H1 (cell line): ENCODE measurements around the gene RIPPLY3. TPM values are rescaled to one million over a fixed set of nuclear protein-coding genes. Genes with fewer than 3 reads are reported as not detected.
A peak's percentile ranks its signal among the peaks of the same experiment; 100 is the strongest.

Experiments used
- CTCF ChIA-PET: fragments of 300-600 bp; sonication (Branson Sonifier 250); formaldehyde crosslinking; loops from one replicate; lab custom pipeline; 2021; ENCODE audit not compliant: partially characterized antibody; lab: Charles Lee
- POLR2A ChIA-PET: fragments of 300-600 bp; sonication (Branson Sonifier 250); formaldehyde crosslinking; loops from one replicate; lab custom pipeline; 2021; ENCODE audit warnings: inconsistent platforms; ENCODE audit not compliant: partially characterized antibody; lab: Charles Lee
- DNase-seq, 2 experiments: peaks; one replicate each; pipeline versions ENCODE4 v3.0.0 to v3.0.0-alpha.2; 2010 to 2022; ENCODE audit warnings: low spot score in 2 of 2, low read depth in 1 of 2, mixed read lengths in 1 of 2
- FAIRE-seq: peaks from 2 replicates; lab custom pipeline; 2011; peaks lifted over from hg19 to GRCh38; lab: Jason Lieb, UNC
- H2AFZ ChIP-seq: 2 replicates; pipeline ENCODE4 v1.8.1; 2012; ENCODE audit warnings: low read length, inconsistent platforms
- H2AK5ac ChIP-seq: 2 replicates; pipeline ENCODE4 v1.6.1; 2013; ENCODE audit warnings: low read depth, low read length
- H2BK120ac ChIP-seq: replicated peaks from 2 replicates; pipeline ENCODE3; 2013; ENCODE audit warnings: low read depth, low read length, inconsistent platforms
- H2BK12ac ChIP-seq: 2 replicates; pipeline ENCODE4 v1.6.1; 2013; ENCODE audit warnings: low read depth, low read length
- H2BK15ac ChIP-seq: 2 replicates; pipeline ENCODE4 v1.6.1; 2013; ENCODE audit warnings: low read length
- H2BK20ac ChIP-seq: 2 replicates; pipeline ENCODE4 v1.6.1; 2013; ENCODE audit warnings: low read length
- H2BK5ac ChIP-seq: 2 replicates; pipeline ENCODE4 v1.6.1; 2013; ENCODE audit warnings: low read depth, low read length
- H3K14ac ChIP-seq: 2 replicates; pipeline ENCODE4 v1.6.1; 2013; ENCODE audit warnings: inconsistent platforms; ENCODE audit not compliant: insufficient read length
- H3K18ac ChIP-seq: 2 replicates; pipeline ENCODE4 v1.6.1; 2013; ENCODE audit warnings: low read length; ENCODE audit errors: extremely low read depth
- H3K23ac ChIP-seq: 2 replicates; pipeline ENCODE4 v1.6.1; 2013; ENCODE audit warnings: inconsistent platforms; ENCODE audit not compliant: insufficient read length
- H3K23me2 ChIP-seq: 2 replicates; pipeline ENCODE4 v1.6.1; 2013; ENCODE audit warnings: low read depth, low read length
- H3K27ac ChIP-seq: 2 replicates; pipeline ENCODE4 v1.6.1; 2011; ENCODE audit warnings: low read depth, low read length, inconsistent platforms
- H3K27me3 ChIP-seq, 4 experiments: replicated peaks in 1 of 4; 1 replicate in 1 of 4; 2 replicates in 3 of 4; pipeline versions ENCODE4 v1.6.1 to v1.8.1; 2011 to 2013; ENCODE audit warnings: low read length in 3 of 4, mild to moderate bottlenecking in 3 of 4, inconsistent platforms in 2 of 4, mixed read lengths in 2 of 4, moderate library complexity in 1 of 4; ENCODE audit not compliant: control insufficient read depth in 3 of 4, insufficient read depth in 3 of 4; ENCODE audit errors: extremely low read depth in 1 of 4
- H3K36me3 ChIP-seq, 4 experiments: 2 replicates each; pipeline versions ENCODE4 v1.6.1 to v1.8.1; 2011 to 2013; ENCODE audit warnings: mild to moderate bottlenecking in 4 of 4, low read length in 3 of 4, moderate library complexity in 2 of 4, control low read depth in 1 of 4, inconsistent platforms in 1 of 4; ENCODE audit not compliant: insufficient read depth in 4 of 4, control insufficient read depth in 2 of 4
- H3K4ac ChIP-seq: replicated peaks from 2 replicates; pipeline ENCODE3; 2013; ENCODE audit warnings: low read length, low read depth, mixed read lengths, inconsistent platforms; ENCODE audit not compliant: insufficient read length
- H3K4me1 ChIP-seq, 4 experiments: replicated peaks in 1 of 4; 1 replicate in 1 of 4; 2 replicates in 3 of 4; pipeline versions ENCODE4 v1.6.1 to v1.8.1; 2011 to 2013; ENCODE audit warnings: low read length in 3 of 4, inconsistent platforms in 2 of 4, mixed read lengths in 1 of 4; ENCODE audit not compliant: insufficient read depth in 4 of 4, control insufficient read depth in 3 of 4
- H3K4me2 ChIP-seq, 2 experiments: 2 replicates each; pipeline versions ENCODE4 v1.6.1 to v1.8.1; 2011 to 2013; ENCODE audit warnings: low read depth in 2 of 2, low read length in 2 of 2, control low read depth in 1 of 2, inconsistent platforms in 1 of 2, mild to moderate bottlenecking in 1 of 2; ENCODE audit not compliant: insufficient read depth in 1 of 2
- H3K4me3 ChIP-seq, 4 experiments: fragments of 200-600, 300-600 bp in 1 of 4; sonication (generic), shearing (Covaris generic), sonication (Bioruptor Twin) in 1 of 4; 2 replicates each; pipeline versions ENCODE4 v1.5.1 to v1.8.1; 2011 to 2016; ENCODE audit warnings: low read length in 4 of 4, low read depth in 3 of 4, control low read depth in 2 of 4, inconsistent platforms in 2 of 4, mild to moderate bottlenecking in 2 of 4, mixed read lengths in 1 of 4, moderate library complexity in 1 of 4; ENCODE audit not compliant: insufficient read depth in 2 of 4; ENCODE audit errors: extremely low read depth in 1 of 4
- H3K56ac ChIP-seq: replicated peaks from 2 replicates; pipeline ENCODE3; 2013; ENCODE audit warnings: low read depth, mild to moderate bottlenecking, mixed read lengths, low read length, inconsistent platforms; ENCODE audit not compliant: insufficient read length
- H3K79me1 ChIP-seq: 2 replicates; pipeline ENCODE4 v1.6.1; 2013; ENCODE audit warnings: low read depth, low read length, control low read depth
- H3K79me2 ChIP-seq, 2 experiments: 2 replicates each; pipeline versions ENCODE4 v1.6.1 to v1.8.1; 2012 to 2013; ENCODE audit warnings: low read length in 2 of 2, mild to moderate bottlenecking in 2 of 2, inconsistent platforms in 1 of 2; ENCODE audit not compliant: insufficient read depth in 2 of 2, control insufficient read depth in 1 of 2
- H3K9ac ChIP-seq, 4 experiments: replicated peaks in 1 of 4; 1 replicate in 1 of 4; 2 replicates in 3 of 4; pipeline versions ENCODE4 v1.6.1 to v1.8.1; 2011 to 2013; ENCODE audit warnings: low read depth in 3 of 4, low read length in 3 of 4, control low read depth in 2 of 4, mild to moderate bottlenecking in 2 of 4, moderate library complexity in 2 of 4, inconsistent platforms in 1 of 4; ENCODE audit errors: extremely low read depth in 1 of 4
- H3K9me3 ChIP-seq, 2 experiments: 2 replicates each; pipeline versions ENCODE4 v1.6.1 to v1.8.1; 2012 to 2013; ENCODE audit warnings: mild to moderate bottlenecking in 2 of 2, moderate library complexity in 2 of 2, control low read depth in 1 of 2, inconsistent platforms in 1 of 2, low read depth in 1 of 2, low read length in 1 of 2, mixed read lengths in 1 of 2; ENCODE audit not compliant: insufficient read depth in 2 of 2
- H4K20me1 ChIP-seq, 2 experiments: replicated peaks in 1 of 2; 2 replicates each; pipeline versions ENCODE3 to v1.8.1; 2011 to 2013; ENCODE audit warnings: inconsistent platforms in 2 of 2, low read length in 2 of 2, mild to moderate bottlenecking in 1 of 2; ENCODE audit not compliant: insufficient read depth in 2 of 2, control insufficient read depth in 1 of 2
- H4K5ac ChIP-seq: 2 replicates; pipeline ENCODE4 v1.6.1; 2013; ENCODE audit warnings: low read length, low read depth, mixed read lengths, inconsistent platforms; ENCODE audit not compliant: insufficient read length
- H4K8ac ChIP-seq: 2 replicates; pipeline ENCODE4 v1.8.0; 2013; ENCODE audit warnings: mild to moderate bottlenecking, moderate library complexity, low read length, inconsistent platforms; ENCODE audit not compliant: insufficient read depth; ENCODE audit errors: extremely low read depth
- H4K91ac ChIP-seq: replicated peaks from 2 replicates; pipeline ENCODE3; 2013; ENCODE audit warnings: low read length, mixed read lengths, inconsistent platforms; ENCODE audit not compliant: insufficient read length
- ATF3 ChIP-seq: IDR thresholded peaks from 2 replicates; pipeline ENCODE4 v1.6.1; 2011; ENCODE audit warnings: low read depth, mild to moderate bottlenecking, low read length; ENCODE audit not compliant: insufficient read depth
- EP300 ChIP-seq, 2 experiments: IDR thresholded peaks; 1 replicate in 1 of 2; 2 replicates in 1 of 2; pipeline ENCODE4 v1.6.1; 2011 to 2012; ENCODE audit warnings: low read depth in 2 of 2, low read length in 2 of 2, mild to moderate bottlenecking in 2 of 2, borderline replicate concordance in 1 of 2, inconsistent platforms in 1 of 2, moderate library complexity in 1 of 2
- FOSL1 ChIP-seq: IDR thresholded peaks from 2 replicates; pipeline ENCODE4 v1.6.1; 2011; ENCODE audit warnings: mild to moderate bottlenecking, low read depth, low read length, moderate library complexity; ENCODE audit not compliant: insufficient read depth
- JUND ChIP-seq: IDR thresholded peaks from 2 replicates; pipeline ENCODE4 v1.6.1; 2011; ENCODE audit warnings: mild to moderate bottlenecking, improper control_type of control experiment, low read length
- NANOG ChIP-seq: IDR thresholded peaks from 2 replicates; pipeline ENCODE4 v1.6.1; 2011; ENCODE audit warnings: low read length, low read depth, mild to moderate bottlenecking, inconsistent platforms; ENCODE audit not compliant: insufficient read depth, poor library complexity, severe bottlenecking
- POLR2AphosphoS5 ChIP-seq: IDR thresholded peaks from 2 replicates; pipeline ENCODE4 v1.6.1; 2011; ENCODE audit warnings: low read depth, low read length
- RNF2 ChIP-seq: fragments of 200-900, 300-1000 bp; sonication (generic); IDR thresholded peaks from 2 replicates; pipeline ENCODE4 v1.7.1; 2016; ENCODE audit warnings: borderline replicate concordance, low read depth, mild to moderate bottlenecking, antibody characterized with exemption, low read length; ENCODE audit not compliant: poor library complexity, severe bottlenecking; ENCODE audit errors: missing control alignments
- SIN3A ChIP-seq, 2 experiments: IDR thresholded peaks in 1 of 2; conservative IDR thresholded peaks in 1 of 2; 2 replicates each; pipeline ENCODE4 v1.6.1; 2011 to 2012; ENCODE audit warnings: low read length in 2 of 2, improper control_type of control experiment in 1 of 2, low read depth in 1 of 2, mild to moderate bottlenecking in 1 of 2
- SP1 ChIP-seq: IDR thresholded peaks from 2 replicates; pipeline ENCODE4 v1.6.1; 2011; ENCODE audit warnings: low read depth, low read length
- SP4 ChIP-seq: IDR thresholded peaks from 2 replicates; pipeline ENCODE4 v1.6.1; 2012; ENCODE audit warnings: low read length, inconsistent platforms
- SUZ12 ChIP-seq: fragments of 200-600 bp; sonication (generic); IDR thresholded peaks from 2 replicates; pipeline ENCODE4 v1.6.1; 2012; ENCODE audit warnings: mild to moderate bottlenecking, inconsistent platforms, low read length, moderate library complexity, mixed read lengths
- YY1 ChIP-seq: IDR thresholded peaks from 2 replicates; pipeline ENCODE4 v1.6.1; 2011; ENCODE audit warnings: low read depth, mild to moderate bottlenecking, low read length
- WGBS, 2 experiments: shearing (Covaris generic) in 1 of 2; methylation state at CpG; one replicate each; pipeline versions ENCODE4 v1.1.6 to v1.1.7; 2013 to 2015; ENCODE audit warnings: low lambda C conversion rate in 2 of 2, mixed read lengths in 2 of 2, inconsistent platforms in 1 of 2, low coverage in 1 of 2, missing lambda C conversion rate in 1 of 2; ENCODE audit not compliant: insufficient replicate concordance in 2 of 2, insufficient coverage in 1 of 2, insufficient read length in 1 of 2; ENCODE audit errors: extremely low coverage in 1 of 2, missing lambda C conversion rate in 1 of 2; 5-methylcytosine and 5-hydroxymethylcytosine counted together
- polyA plus RNA-seq, 7 experiments: library from polyadenylated mRNA; depleted of rRNA in 3 of 7; stranded (reverse) in 5 of 7; unstranded in 2 of 7; fragments of >200 nt in 5 of 7; fragments of 200-250 nt in 2 of 7; gene quantifications; 1 replicate in 5 of 7; 2 replicates in 1 of 7; 4 replicates in 1 of 7; pipeline versions ENCODE4 v1.2.1 to v1.2.3, GENCODE V29; 2011 to 2013; ENCODE audit warnings: missing spikeins in 2 of 7, mixed read lengths in 2 of 7
- total RNA-seq: library from RNA; stranded (reverse); fragmentation: NEBNext Ultra II Directional; extraction: Animal tissue kit (Norgen Biotek cat#: 25700); gene quantifications from 2 replicates; pipeline ENCODE4 v1.2.1, GENCODE V29; 2021

RIPPLY3 gene
- total and polyA plus RNA-seq, 2 of the 8 experiments (the other 6 are each of a cell fraction or from before 2014, with no cell fraction given), result 2.0 to 2.2 TPM

- no peaks in the 10 kb centered on the region for H3K79me1 ChIP-seq
- WGBS, 2 experiments, result 71% methylated on average over 1 of the region's 1 CpG; no CpG with 5 or more reads in 1 of the 2 experiments
- H3K23me2 ChIP-seq, result no peaks in the 10 kb centered on the region
- ChIA-PET POLR2A (no interaction called here), CTCF (interaction anchor here (0.9 to 2.6 kb wide), 3 partner anchors 46 to 50 kb away, joined by 3 to 7 read pairs (median 6); no protein-coding TSS in a partner anchor)
- H3K9ac ChIP-seq, result no peak overlapping the region; a peak in 1 of 7 replicates
- no peak overlapping the region for H4K5ac ChIP-seq
- no peak overlapping the region for H3K14ac ChIP-seq
- H3K9me3 ChIP-seq, result peaks cover 0 to 3% of the 10 kb centered on the region in 2 experiments; a peak in 1 of 4 replicates
- no peak overlapping the region for H4K8ac ChIP-seq
- H3K79me2 ChIP-seq, result no peaks in the 10 kb centered on the region
- no peak overlapping the region for H2BK5ac ChIP-seq
- H2BK20ac ChIP-seq, result no peak overlapping the region
- no peak overlapping the region for H3K4me3 ChIP-seq
- no peak overlapping the region for H2BK12ac ChIP-seq
- H4K91ac ChIP-seq, result no peak overlapping the region
- H3K27ac ChIP-seq, result no peak overlapping the region
- DNase-seq, result peak in 1 of 2 experiments; percentile 43
- H2BK15ac ChIP-seq, result no peak overlapping the region
- peak overlapping the region; percentile 1 to 52; a peak in 2 of 4 replicates for H3K4me2 ChIP-seq
- H3K4me1 ChIP-seq, result peaks cover 5 to 13% (median 9%) of the 10 kb centered on the region in 4 experiments
- no peak overlapping the region for H3K56ac ChIP-seq
- H2BK120ac ChIP-seq, result no peak overlapping the region
- no peak overlapping the region for H3K18ac ChIP-seq
- no peaks in the 10 kb centered on the region for H4K20me1 ChIP-seq
- no peak for FAIRE-seq
- no peak overlapping the region for H3K4ac ChIP-seq
- H3K23ac ChIP-seq, result no peak overlapping the region
- no peak overlapping the region for H2AK5ac ChIP-seq
- H2AFZ ChIP-seq, result no peak overlapping the region
- H3K36me3 ChIP-seq, result peaks cover 0 to under 1% (median 0%) of the 10 kb centered on the region in 4 experiments; a peak in 1 of 8 replicates
- H3K27me3 ChIP-seq, result no peaks in the 10 kb centered on the region
- no peak for TF ChIP-seq POLR2AphosphoS5
- peak; percentile 73 to 86; a peak in 3 of 4 replicates for TF ChIP-seq SIN3A (conservative IDR thresholded peaks at IDR 0.05 in 1 of 2, IDR thresholded peaks at IDR 0.05 in 1 of 2; ENCODE audit: low read depth in 1 of 2, low read length in 2 of 2)
- TF ChIP-seq SP4, result no peak
- TF ChIP-seq EP300 (IDR thresholded peaks at IDR 0.05; ENCODE audit: borderline replicate concordance in 1 of 2, low read depth in 2 of 2, low read length in 2 of 2), result peak in 1 of 2 experiments; percentile 52; a peak in 1 of 3 replicates
- TF ChIP-seq YY1, result no peak
- peak; percentile 25 for TF ChIP-seq NANOG
- TF ChIP-seq FOSL1, result no peak
- 0 out of 2 replicates have a peak, but pooled peaks have one; percentile 43 for TF ChIP-seq SP1
- TF ChIP-seq SUZ12, result no peak
- no peak for TF ChIP-seq RNF2
- no peak for TF ChIP-seq ATF3
- TF ChIP-seq JUND, result peak; percentile 55; the same call in 1 of the 2 replicates
These were observed 53.8 kb downstream of the RIPPLY3 start for GRCh38 chr21:37060296-37060695.
